GM19328 (cell line): ENCODE measurements around the gene PPP1R12B.
"Not testable (repeated sequence)": the region's sequence is repeated elsewhere in the genome, so short reads cannot be mapped to it uniquely, and the experiment has no call there.

ENCODE experiments used
- ATAC-seq: cut with Tn5 transposase; IDR thresholded peaks from one replicate; pipeline ENCODE4 v1.9.1; 2021; ENCODE audit warnings: mild to moderate bottlenecking, moderate library complexity; ENCODE audit not compliant: unreplicated experiment

The PPP1R12B gene

GRCh38 chr1:202397256-202397655 lies 48.8 kb downstream of the PPP1R12B start:
- ATAC-seq, result no peak

DNA sequence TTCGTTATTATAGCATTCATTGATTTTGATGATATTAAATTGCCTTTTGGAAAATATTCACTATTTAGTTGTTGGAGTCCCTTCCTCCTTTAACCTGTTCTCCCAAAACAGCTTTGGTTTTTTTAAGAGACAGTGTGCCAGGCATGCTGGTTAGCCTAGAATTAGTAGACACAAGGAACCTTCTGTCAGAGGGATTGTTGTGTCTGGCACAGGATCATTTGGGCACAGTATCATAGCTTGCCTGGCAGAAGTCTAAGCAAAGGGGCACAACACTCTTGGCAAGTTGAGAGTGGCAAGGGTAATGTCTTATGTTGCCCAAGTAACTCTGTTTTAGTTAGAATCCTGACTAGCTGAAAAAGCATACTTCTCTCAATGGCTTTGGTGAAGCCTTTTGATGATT lies 49.9 kb downstream of the PPP1R12B start:
- ATAC-seq, result not testable (repeated sequence)

DNA sequence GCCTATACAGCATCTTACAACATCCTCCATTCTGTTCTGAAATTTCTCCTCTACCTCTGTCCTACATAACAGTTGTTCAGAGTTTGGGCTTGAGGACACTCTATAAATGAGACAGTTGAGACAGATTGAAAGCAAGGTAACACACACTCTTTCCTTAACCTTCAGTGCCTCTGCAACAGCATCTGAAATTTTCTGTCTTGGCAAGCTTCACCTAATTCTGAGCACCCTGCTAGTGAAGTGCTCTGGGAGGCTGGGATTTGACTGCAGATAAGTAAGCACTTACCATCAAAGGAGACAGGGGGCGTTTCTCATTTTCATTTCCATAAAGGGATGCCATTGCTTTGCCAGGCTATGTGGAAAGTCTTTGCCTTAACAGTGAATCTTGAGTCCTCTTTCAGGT lies 53.3 kb downstream of the PPP1R12B start:
- ATAC-seq, result not testable (repeated sequence)

DNA sequence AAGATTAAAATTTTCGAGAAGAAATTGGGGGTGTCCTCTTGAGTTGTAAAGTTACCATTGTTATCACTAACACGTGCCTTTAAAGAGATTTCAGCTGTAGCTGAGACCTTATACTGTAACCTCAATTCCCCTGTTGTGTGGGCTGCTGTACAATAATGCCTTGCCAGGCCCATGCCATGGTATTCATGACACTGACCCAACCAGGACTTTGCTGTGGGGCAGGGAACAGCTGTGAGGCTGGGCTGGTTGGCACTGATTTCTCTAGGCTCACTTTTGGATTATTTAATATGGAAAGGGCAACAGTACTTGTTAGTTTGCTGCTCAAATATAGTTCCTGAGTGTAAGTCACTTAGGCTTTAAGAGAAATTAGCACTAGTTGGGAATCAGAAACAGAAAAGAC lies 54.9 kb downstream of the PPP1R12B start:
- ATAC-seq, result not testable (repeated sequence)

DNA sequence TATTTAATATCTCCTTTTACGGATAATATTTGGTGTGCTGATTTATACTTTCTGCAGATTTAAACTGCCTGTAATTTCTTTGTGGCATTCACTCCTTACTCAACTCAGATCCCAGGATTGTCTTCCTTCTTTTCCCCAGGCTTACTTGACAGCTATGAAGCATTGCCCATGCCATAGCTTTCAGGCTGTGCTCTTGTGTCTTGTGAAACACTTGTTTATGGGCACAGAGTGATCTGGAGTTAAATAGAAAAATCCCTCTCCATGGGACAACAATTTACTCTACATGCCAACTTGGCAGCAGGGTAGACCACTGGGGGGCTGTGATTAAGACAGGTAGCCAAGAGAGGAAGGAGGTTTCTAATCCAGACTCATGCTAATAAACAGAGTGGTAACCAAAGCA lies 57.4 kb downstream of the PPP1R12B start:
- ATAC-seq, result no peak

- ATAC-seq, result not testable (repeated sequence)
These were observed 58.4 kb downstream of the PPP1R12B start for GRCh38 chr1:202406896-202407295.

GRCh38 chr1:202407378-202407777 lies 58.9 kb downstream of the PPP1R12B start:
- not testable (repeated sequence) for ATAC-seq

DNA sequence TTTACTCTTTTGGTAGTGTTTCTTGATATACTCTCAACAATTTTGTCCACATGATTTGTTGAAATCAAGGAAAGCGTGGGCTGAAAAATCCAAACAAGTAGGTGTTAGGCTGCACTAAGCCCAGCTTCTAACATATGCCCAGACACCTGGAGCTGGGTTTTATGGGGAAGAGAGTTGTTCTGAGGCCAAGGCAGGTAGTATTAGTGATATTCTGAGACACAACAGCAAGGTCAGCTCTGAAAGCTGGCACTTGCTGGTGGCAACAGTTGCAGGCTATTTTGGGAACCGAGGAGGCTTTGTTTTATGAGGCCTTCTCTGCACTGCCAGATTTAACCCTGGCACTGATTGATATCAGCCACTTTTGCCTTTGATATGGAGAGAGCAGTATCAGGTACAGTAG lies 61.8 kb downstream of the PPP1R12B start:
- ATAC-seq, result not testable (repeated sequence)

DNA sequence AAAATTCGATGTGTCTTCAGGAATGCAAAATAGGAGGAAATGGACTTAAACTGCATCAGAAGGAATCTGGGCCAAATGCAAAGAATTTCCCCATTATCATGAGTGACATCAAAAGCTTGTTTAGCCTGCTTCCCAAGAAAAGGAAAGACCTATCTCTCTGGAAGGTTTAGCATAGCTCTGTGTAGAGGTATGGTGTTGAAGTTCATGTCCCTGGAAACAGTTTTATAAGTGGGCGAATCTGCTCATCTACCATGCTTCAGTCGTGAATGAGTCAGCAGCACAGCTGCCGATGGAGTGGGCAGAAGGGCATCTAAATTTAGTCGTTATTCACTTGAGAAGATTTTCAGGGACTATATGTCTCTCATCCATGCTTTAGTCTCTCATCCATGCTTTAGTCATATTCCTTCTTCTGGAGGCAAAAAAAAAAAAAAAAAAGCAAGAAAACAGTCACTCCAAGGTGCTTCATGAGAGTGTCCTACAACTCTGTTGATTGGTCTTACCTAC lies 62.4 kb downstream of the PPP1R12B start:
- not testable (repeated sequence) for ATAC-seq

DNA sequence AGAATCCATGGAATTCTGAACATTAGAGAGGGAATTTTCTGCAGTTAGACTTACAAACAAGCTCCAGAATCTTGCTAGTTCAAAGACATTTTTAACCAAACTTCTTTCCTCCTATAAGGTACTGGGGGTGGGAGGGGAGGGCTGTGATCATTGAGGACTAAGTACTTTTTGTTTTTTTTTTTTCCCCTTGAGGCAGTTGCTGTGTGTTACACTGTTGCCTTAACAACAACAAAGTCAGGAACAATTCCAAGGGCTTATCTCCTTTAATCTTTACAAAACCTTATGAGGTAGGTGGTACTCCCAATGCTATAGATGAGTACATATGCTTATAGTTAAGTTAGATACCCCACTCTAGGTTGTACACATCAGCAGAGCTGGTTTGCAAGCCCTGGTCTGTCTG lies 62.9 kb downstream of the PPP1R12B start:
- ATAC-seq, result no peak

DNA sequence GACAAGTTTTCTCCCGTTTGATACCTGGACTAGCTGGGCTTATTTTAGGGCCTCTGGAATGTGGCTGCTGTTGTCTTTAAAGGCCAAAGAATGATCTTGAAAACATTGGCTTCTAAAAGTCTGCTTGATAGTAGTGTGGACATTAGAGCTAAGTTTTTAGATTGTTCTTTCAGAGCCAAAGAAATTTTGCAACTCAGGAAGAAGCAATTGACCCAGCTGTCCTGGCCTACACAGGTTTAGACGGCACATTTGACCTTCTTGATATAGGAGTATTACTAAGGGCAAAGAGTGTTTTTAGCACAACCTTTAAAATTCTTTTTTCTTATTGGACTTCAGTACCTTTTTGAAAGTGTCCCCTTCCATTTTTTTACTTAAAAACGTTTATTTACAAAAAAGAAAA lies 63.9 kb downstream of the PPP1R12B start:
- not testable (repeated sequence) for ATAC-seq

GRCh38 chr1:202416641-202417040 lies 68.1 kb downstream of the PPP1R12B start:
- ATAC-seq, result no peak

- ATAC-seq, result not testable (repeated sequence)
These were observed 68.6 kb downstream of the PPP1R12B start for GRCh38 chr1:202417141-202417540.

DNA sequence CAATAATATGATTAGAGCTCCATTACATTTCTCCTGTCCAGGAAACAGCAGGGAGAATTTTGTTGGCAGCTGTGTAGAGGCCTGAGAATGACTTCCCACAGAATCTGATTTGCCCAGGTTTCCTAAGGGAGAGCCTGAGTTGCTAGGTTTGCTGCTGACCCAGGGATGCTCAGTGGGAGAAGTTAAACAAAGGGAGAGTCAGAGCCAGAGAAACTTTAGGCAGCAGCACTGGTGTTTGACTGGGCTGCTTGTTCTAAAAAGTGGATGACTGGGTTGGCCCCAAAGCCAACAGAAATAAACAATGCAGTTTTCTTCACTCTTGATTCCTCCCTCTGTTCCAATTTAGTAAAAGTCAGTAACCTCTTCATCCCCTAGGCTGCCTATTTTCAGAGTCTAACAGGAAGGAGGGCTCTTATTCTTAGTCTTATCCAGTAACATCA lies 69.3 kb downstream of the PPP1R12B start:
- not testable (repeated sequence) for ATAC-seq

DNA sequence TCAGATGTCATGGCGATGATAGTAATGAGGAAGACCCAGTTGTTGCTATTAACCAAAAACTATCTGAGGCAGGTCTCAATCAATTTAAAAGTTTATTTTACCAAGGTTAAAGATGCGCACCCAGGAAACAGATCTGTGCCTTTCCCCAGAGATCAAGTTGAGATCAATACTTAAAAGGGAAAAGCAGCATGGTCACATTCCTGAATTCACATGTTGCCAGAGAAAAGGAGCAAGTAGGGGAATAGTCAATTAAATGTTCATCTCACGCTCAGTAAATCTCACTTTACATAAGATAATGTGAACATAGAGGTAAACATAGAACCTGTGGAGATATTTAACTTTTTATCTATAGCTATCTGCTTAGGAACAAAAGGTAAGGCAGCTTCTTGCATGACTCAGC lies 71.2 kb downstream of the PPP1R12B start:
- not testable (repeated sequence) for ATAC-seq

DNA sequence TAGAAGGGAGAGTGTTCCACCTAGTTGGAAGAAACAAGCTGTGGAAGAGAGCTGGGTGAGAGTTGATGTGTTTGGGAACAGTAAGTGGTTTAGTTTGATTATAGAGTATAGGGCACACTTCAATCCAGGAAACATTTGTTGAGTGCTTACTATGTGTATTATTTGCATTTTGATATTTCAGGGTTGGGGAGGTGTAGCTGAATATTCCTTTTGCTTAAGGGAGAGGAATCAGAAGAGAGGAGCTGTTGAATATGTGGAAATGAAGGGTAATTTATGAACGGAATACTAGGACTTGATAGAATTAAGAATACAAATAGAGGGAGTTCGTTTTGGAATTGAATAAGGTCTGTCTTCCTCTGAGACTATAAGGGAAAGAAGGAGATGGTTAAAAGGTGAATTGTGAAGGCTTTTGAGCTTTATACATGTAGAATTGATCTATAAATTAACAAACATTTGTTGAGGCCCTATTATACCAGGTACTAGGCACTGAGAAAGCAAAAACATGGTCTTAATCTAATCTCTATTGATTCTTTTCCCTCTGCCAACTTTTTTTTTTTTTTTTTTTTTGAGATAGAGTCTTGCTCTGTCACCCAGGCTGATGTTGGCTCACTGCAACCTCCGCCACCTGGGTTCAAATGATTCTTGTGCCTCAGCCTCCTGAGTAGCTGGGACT lies 72.1 kb downstream of the PPP1R12B start:
- ATAC-seq, result not testable (repeated sequence)

DNA sequence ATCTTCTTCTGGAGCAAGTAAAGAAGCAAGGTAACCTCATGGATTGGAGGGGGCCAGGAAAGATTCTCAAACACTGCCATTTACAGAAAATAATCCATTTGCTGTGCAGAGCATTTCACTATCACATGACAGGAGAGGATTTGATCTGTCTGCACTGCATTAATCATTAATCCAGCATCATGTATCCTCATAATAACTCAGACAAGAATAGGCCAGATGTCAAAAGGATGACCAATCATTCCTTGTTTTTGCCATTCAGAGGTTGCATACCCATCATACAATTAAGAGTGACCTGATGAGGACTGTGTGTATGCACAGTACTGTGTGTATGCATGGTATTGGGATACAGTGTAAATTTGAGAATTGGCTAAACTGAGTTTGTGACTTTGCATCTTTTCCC lies 74.2 kb downstream of the PPP1R12B start:
- ATAC-seq, result not testable (repeated sequence)

GRCh38 chr1:202424260-202424659 lies 75.8 kb downstream of the PPP1R12B start:
- not testable (repeated sequence) for ATAC-seq

DNA sequence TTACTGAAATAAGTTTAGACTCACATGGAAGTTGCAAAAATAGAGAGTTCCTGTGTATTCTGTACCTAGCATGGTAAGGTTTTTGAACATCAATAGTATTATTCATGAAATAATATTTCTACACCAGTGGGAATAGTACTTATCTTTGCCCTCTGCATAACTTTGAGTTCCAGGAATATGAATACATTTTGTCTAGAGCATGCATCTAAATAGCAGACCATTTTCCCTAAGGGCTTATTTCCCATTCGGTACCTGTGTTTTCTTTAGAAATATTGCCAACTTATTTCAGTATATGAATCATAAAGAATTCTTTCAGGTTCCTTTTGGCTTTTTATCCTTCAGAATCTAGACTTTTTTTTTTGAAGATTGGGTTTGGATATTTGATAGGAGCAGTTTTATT lies 81.6 kb downstream of the PPP1R12B start:
- ATAC-seq, result not testable (repeated sequence)

- ATAC-seq, result not testable (repeated sequence)
These were observed 83.8 kb downstream of the PPP1R12B start for GRCh38 chr1:202432338-202432737.

DNA sequence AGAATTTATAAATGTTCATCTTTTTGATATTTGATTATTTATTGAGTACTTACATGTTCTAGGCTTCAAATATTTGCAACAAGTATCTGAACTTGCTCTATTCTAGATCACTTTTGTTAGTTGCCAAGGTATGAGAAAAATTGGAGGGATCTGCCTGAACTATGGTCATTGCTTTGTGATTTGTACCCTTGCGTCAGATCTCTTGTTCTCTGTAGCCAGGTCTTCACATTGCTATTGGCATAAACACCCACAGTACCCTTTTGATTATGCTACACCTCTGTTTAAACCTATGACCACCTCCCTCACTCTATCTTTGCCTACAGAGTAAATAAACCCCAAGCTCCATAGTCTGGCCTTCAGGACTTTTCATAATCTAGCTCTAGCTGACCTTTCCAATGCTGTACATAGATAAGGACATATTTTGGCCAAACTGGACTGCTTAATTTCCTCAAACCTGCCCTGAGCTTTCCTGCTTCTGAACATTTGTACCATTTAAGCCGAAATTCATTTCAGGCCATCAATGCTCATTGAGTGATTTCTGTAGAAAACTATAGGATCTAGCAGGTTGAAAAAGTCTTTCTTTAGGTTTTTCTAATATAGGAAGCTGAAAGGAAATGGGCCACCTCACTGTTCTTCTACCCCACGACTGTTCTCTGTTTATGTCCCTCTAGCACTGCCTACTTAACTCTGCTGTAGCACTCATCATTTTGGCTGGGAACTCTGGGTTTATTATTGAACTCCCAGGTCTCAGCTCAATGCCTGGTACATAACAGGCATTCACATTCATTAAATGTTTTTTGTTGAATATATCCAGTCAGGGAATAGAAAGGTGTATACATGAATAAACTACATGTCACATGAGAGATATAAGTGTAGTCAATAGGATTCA lies 84.9 kb downstream of the PPP1R12B start:
- no peak for ATAC-seq

DNA sequence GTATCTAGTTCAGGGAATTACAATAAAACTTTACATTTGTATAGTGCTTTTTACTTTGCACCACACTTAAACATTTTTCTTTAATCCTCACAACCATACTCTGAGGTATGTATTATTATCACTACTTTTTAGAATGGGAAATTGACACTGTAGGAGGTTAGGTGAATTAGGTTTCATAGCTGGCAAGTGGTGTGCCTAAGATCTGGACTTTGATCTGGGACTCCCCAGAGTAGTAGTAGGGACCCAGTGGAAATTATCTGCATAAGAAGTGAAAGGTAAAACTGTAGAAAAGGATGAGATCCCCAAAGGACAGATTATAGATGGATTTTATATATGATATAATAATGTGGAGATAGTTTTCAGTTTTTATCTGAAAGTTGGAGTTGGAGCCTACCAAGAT lies 85.6 kb downstream of the PPP1R12B start:
- ATAC-seq, result no peak
